SK-N-SH treated with all-trans-retinoic acid at 6 μM for 48 hours (cell line): ENCODE measurements around the gene PAPPA2.

Experiments used
- ATAC-seq: fragments of 200-7000 bp; cut with Tn5 transposase; 3 replicates; pipeline ENCODE4 v1.9.1; 2020; ENCODE audit warnings: mild to moderate bottlenecking, moderate library complexity
- ARNTL ChIP-seq: fragments of 450-650 bp; formaldehyde crosslinking; IDR thresholded peaks from 2 replicates; pipeline ENCODE4 v1.5.0; 2020; ENCODE audit warnings: low read depth, mild to moderate bottlenecking, moderate library complexity, borderline replicate concordance
- BACH2 ChIP-seq: fragments of 250-450 bp; sonication (Bioruptor Pico); IDR thresholded peaks from 2 replicates; pipeline ENCODE4 v1.9.0; 2021; ENCODE audit warnings: mild to moderate bottlenecking, borderline replicate concordance
- CSDC2 ChIP-seq: fragments of 250-450 bp; sonication (Bioruptor Pico); IDR thresholded peaks from 2 replicates; pipeline ENCODE4 v1.5.0; 2020; ENCODE audit warnings: mild to moderate bottlenecking, moderate library complexity
- ESRRG ChIP-seq: fragments of 250-450 bp; sonication (Bioruptor Pico); IDR thresholded peaks from 2 replicates; pipeline ENCODE4 v1.6.1; 2021; ENCODE audit warnings: mild to moderate bottlenecking
- GLIS3 ChIP-seq: fragments of 250-450 bp; sonication (Bioruptor Pico); IDR thresholded peaks from 2 replicates; pipeline ENCODE4 v1.5.0; 2020; ENCODE audit warnings: mild to moderate bottlenecking, moderate library complexity
- ISL1 ChIP-seq: fragments of 250-450 bp; sonication (Bioruptor Pico); IDR thresholded peaks from 2 replicates; pipeline ENCODE4 v2.1.2; 2022; ENCODE audit warnings: mild to moderate bottlenecking, moderate library complexity
- OSR1 ChIP-seq: fragments of 250-450 bp; sonication (Bioruptor Pico); IDR thresholded peaks from 2 replicates; pipeline ENCODE4 v1.8.0; 2022; ENCODE audit warnings: moderate library complexity, mild to moderate bottlenecking, inconsistent platforms
- PPARA ChIP-seq: fragments of 250-450 bp; sonication (Bioruptor Pico); IDR thresholded peaks from 2 replicates; pipeline ENCODE4 v1.5.0; 2020; ENCODE audit warnings: mild to moderate bottlenecking, borderline replicate concordance
- RARB ChIP-seq: fragments of 250-450 bp; sonication (Bioruptor Pico); IDR thresholded peaks from 2 replicates; pipeline ENCODE4 v1.8.0; 2021; ENCODE audit warnings: mild to moderate bottlenecking, moderate library complexity
- SNAI2 ChIP-seq: fragments of 250-450 bp; sonication (Bioruptor Pico); IDR thresholded peaks from 2 replicates; pipeline ENCODE4 v1.5.0; 2020; ENCODE audit warnings: mild to moderate bottlenecking, moderate library complexity
- TCF4 ChIP-seq: fragments of 250-450 bp; sonication (Bioruptor Pico); IDR thresholded peaks from 2 replicates; pipeline ENCODE4 v1.8.0; 2021; ENCODE audit warnings: mild to moderate bottlenecking, moderate library complexity, borderline replicate concordance
- TOX ChIP-seq: fragments of 250-450 bp; sonication (Bioruptor Pico); IDR thresholded peaks from 2 replicates; pipeline ENCODE4 v1.8.0; 2021; ENCODE audit warnings: mild to moderate bottlenecking, moderate library complexity, borderline replicate concordance
- ZC3H10 ChIP-seq: fragments of 250-450 bp; sonication (Bioruptor Pico); IDR thresholded peaks from 2 replicates; pipeline ENCODE4 v1.5.1; 2021; ENCODE audit warnings: mild to moderate bottlenecking, moderate library complexity
- ZFP3 ChIP-seq: fragments of 250-450 bp; sonication (Bioruptor Pico); IDR thresholded peaks from 2 replicates; pipeline ENCODE4 v1.5.0; 2020; ENCODE audit warnings: mild to moderate bottlenecking, moderate library complexity
- ZFP30 ChIP-seq: fragments of 450-650 bp; formaldehyde crosslinking; IDR thresholded peaks from 2 replicates; pipeline ENCODE4 v1.5.0; 2022; ENCODE audit warnings: mild to moderate bottlenecking, moderate library complexity
- ZNF565 ChIP-seq: fragments of 450-650 bp; formaldehyde crosslinking; conservative IDR thresholded peaks from 2 replicates; pipeline ENCODE4 v1.5.0; 2020; ENCODE audit warnings: low read depth, mild to moderate bottlenecking, moderate library complexity
- ZNF70 ChIP-seq: fragments of 450-650 bp; formaldehyde crosslinking; IDR thresholded peaks from 2 replicates; pipeline ENCODE4 v1.5.0; 2020; ENCODE audit warnings: mild to moderate bottlenecking, moderate library complexity
- ZNF8 ChIP-seq: fragments of 450-650 bp; formaldehyde crosslinking; IDR thresholded peaks from 2 replicates; pipeline ENCODE4 v1.5.0; 2020; ENCODE audit warnings: mild to moderate bottlenecking, moderate library complexity
- TF ChIP-seq, protein P1 (sequence below): fragments of 250-450 bp; sonication (Bioruptor Pico); IDR thresholded peaks from 2 replicates; pipeline ENCODE4 v1.5.0; 2020; ENCODE audit warnings: mild to moderate bottlenecking, moderate library complexity
- TF ChIP-seq, protein P2 (sequence below): fragments of 250-450 bp; sonication (Bioruptor Pico); IDR thresholded peaks from 2 replicates; pipeline ENCODE4 v1.5.1; 2021; ENCODE audit warnings: mild to moderate bottlenecking, moderate library complexity
- TF ChIP-seq, protein P3 (sequence below): fragments of 250-450 bp; sonication (Bioruptor Pico); IDR thresholded peaks from 2 replicates; pipeline ENCODE4 v1.8.0; 2020; ENCODE audit warnings: mild to moderate bottlenecking, moderate library complexity, borderline replicate concordance
- TF ChIP-seq, protein P4 (sequence below): fragments of 250-450 bp; sonication (Bioruptor Pico); IDR thresholded peaks from 2 replicates; pipeline ENCODE4 v1.5.1; 2020; ENCODE audit warnings: low read depth, mild to moderate bottlenecking, moderate library complexity

The PAPPA2 gene

DNA sequence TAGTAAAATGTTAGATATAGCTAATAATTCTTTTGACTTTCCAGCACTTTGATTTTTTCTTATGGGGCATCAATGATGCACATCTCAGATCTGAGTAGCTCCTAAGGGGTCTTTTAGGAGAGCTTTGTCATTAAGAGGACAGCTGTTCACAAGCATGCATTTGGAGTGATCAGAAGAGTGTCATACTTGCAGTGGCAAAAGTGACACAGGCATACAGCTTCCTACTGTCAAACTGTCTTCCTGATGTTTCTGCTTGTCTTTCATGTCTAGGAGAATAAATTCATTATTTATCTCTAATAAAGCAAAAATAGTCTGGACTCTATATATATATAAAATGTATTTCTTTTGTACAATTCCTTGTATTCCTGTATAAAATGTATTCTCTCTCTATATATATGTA lies 273.0 kb downstream of the PAPPA2 start:
- ATAC-seq, result no peak
- TF ChIP-seq RARB (no peak), ISL1 (CRISPR knock-in tag) (no peak), SNAI2 (CRISPR knock-in tag) (no peak), GLIS3 (CRISPR knock-in tag) (no peak), OSR1 (no peak), BACH2 (CRISPR knock-in tag) (no peak), CSDC2 (no peak)
- TF ChIP-seq, all 23 proteins: peak for 0

DNA sequence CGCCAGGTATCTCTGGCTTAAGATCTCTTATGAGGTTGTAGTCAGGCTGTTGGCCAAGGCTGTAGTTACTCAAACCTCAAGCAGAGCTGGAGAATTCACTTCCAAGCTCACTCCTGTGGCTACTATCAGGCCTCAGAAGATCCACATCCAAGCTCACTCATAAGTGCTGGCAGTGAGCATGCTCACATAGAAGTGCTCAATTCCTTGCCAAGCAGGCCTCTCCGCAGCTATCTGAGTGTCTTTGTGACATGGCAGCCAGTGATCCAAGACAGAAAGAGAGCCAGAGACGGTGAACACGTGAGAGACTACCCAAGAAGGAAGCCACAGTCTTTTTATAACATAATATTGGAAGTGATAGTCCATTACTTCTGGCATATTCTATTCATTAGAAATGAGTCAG lies 278.2 kb downstream of the PAPPA2 start:
- TF ChIP-seq BACH2 (CRISPR knock-in tag) (no peak), RARB (no peak), ZFP3 (CRISPR knock-in tag) (no peak), ZNF70 (CRISPR knock-in tag) (no peak), ISL1 (CRISPR knock-in tag) (no peak), ESRRG (CRISPR knock-in tag) (no peak), ARNTL (CRISPR knock-in tag) (no peak), ZFP30 (CRISPR knock-in tag) (no peak), CSDC2 (no peak), SNAI2 (CRISPR knock-in tag) (no peak), ZNF565 (CRISPR knock-in tag) (no peak), PPARA (CRISPR knock-in tag) (no peak), GLIS3 (CRISPR knock-in tag) (no peak), TOX (CRISPR knock-in tag) (no peak), OSR1 (no peak), ZNF8 (CRISPR knock-in tag) (no peak)
- TF ChIP-seq, protein P1, sequence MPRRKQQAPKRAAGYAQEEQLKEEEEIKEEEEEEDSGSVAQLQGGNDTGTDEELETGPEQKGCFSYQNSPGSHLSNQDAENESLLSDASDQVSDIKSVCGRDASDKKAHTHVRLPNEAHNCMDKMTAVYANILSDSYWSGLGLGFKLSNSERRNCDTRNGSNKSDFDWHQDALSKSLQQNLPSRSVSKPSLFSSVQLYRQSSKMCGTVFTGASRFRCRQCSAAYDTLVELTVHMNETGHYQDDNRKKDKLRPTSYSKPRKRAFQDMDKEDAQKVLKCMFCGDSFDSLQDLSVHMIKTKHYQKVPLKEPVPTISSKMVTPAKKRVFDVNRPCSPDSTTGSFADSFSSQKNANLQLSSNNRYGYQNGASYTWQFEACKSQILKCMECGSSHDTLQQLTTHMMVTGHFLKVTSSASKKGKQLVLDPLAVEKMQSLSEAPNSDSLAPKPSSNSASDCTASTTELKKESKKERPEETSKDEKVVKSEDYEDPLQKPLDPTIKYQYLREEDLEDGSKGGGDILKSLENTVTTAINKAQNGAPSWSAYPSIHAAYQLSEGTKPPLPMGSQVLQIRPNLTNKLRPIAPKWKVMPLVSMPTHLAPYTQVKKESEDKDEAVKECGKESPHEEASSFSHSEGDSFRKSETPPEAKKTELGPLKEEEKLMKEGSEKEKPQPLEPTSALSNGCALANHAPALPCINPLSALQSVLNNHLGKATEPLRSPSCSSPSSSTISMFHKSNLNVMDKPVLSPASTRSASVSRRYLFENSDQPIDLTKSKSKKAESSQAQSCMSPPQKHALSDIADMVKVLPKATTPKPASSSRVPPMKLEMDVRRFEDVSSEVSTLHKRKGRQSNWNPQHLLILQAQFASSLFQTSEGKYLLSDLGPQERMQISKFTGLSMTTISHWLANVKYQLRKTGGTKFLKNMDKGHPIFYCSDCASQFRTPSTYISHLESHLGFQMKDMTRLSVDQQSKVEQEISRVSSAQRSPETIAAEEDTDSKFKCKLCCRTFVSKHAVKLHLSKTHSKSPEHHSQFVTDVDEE (CRISPR knock-in tag), result no peak
- TF ChIP-seq, protein P2, sequence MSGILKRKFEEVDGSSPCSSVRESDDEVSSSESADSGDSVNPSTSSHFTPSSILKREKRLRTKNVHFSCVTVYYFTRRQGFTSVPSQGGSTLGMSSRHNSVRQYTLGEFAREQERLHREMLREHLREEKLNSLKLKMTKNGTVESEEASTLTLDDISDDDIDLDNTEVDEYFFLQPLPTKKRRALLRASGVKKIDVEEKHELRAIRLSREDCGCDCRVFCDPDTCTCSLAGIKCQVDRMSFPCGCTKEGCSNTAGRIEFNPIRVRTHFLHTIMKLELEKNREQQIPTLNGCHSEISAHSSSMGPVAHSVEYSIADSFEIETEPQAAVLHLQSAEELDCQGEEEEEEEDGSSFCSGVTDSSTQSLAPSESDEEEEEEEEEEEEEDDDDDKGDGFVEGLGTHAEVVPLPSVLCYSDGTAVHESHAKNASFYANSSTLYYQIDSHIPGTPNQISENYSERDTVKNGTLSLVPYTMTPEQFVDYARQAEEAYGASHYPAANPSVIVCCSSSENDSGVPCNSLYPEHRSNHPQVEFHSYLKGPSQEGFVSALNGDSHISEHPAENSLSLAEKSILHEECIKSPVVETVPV (CRISPR knock-in tag), result no peak
- TF ChIP-seq, protein P3, sequence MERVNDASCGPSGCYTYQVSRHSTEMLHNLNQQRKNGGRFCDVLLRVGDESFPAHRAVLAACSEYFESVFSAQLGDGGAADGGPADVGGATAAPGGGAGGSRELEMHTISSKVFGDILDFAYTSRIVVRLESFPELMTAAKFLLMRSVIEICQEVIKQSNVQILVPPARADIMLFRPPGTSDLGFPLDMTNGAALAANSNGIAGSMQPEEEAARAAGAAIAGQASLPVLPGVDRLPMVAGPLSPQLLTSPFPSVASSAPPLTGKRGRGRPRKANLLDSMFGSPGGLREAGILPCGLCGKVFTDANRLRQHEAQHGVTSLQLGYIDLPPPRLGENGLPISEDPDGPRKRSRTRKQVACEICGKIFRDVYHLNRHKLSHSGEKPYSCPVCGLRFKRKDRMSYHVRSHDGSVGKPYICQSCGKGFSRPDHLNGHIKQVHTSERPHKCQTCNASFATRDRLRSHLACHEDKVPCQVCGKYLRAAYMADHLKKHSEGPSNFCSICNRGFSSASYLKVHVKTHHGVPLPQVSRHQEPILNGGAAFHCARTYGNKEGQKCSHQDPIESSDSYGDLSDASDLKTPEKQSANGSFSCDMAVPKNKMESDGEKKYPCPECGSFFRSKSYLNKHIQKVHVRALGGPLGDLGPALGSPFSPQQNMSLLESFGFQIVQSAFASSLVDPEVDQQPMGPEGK (CRISPR knock-in tag), result no peak
- TF ChIP-seq, protein P4, sequence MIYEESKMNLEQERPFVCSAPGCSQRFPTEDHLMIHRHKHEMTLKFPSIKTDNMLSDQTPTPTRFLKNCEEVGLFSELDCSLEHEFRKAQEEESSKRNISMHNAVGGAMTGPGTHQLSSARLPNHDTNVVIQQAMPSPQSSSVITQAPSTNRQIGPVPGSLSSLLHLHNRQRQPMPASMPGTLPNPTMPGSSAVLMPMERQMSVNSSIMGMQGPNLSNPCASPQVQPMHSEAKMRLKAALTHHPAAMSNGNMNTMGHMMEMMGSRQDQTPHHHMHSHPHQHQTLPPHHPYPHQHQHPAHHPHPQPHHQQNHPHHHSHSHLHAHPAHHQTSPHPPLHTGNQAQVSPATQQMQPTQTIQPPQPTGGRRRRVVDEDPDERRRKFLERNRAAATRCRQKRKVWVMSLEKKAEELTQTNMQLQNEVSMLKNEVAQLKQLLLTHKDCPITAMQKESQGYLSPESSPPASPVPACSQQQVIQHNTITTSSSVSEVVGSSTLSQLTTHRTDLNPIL (CRISPR knock-in tag), result no peak
- no peak for ATAC-seq

DNA sequence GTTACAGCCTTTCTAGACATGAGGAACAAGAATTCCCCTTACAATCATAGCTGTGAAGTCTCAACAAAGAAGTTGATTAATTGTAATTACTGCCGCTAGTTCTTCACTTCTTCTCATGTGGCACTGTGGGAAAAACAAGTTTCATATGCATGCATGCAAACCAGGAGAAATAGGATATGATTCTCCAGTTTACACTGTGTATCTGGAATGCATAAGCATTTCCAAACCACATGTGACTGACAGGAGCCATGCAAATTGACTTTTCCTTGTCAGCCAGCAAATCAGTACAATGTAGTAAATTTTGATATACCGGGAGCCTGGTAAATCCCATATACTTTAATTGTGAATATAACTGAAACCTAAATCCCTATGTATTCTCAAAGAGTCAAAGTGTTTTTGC lies 279.3 kb downstream of the PAPPA2 start:
- TF ChIP-seq ZFP3 (CRISPR knock-in tag) (no peak), ZNF70 (CRISPR knock-in tag) (no peak), BACH2 (CRISPR knock-in tag) (no peak), ESRRG (CRISPR knock-in tag) (no peak), TOX (CRISPR knock-in tag) (no peak), CSDC2 (no peak), ZC3H10 (CRISPR knock-in tag) (no peak), ARNTL (CRISPR knock-in tag) (no peak), GLIS3 (CRISPR knock-in tag) (no peak), TCF4 (CRISPR knock-in tag) (no peak), PPARA (CRISPR knock-in tag) (no peak), ZNF8 (CRISPR knock-in tag) (no peak), ZNF565 (CRISPR knock-in tag) (no peak)
- TF ChIP-seq, protein P1 (CRISPR knock-in tag), result no peak
- TF ChIP-seq, all 23 proteins: peak for 0
- ATAC-seq, result no peak
